Measurements from ENCODE around the gene SNAPIN. TPM values are rescaled to one million over a fixed set of nuclear protein-coding genes. Genes with fewer than 3 reads are reported as not detected.

SNAPIN gene
- total RNA-seq, 1 donor from 2014 or later, result 31.1 TPM

- no peaks in the 10 kb centered on the region for H3K9me3 Mint-ChIP-seq (ENCODE audit: low read depth)
- DNase-seq (ENCODE audit: low spot score), result no peak
- peaks cover 3% of the 10 kb centered on the region for H3K36me3 Mint-ChIP-seq (ENCODE audit: low read depth)
- no peaks in the 10 kb centered on the region for H3K27me3 Mint-ChIP-seq (ENCODE audit: low read depth)
- peak overlapping the region; percentile 77 for H3K27ac Mint-ChIP-seq (ENCODE audit: unreplicated experiment)
- TF ChIP-seq CTCF (IDR thresholded peaks at IDR 0.05), result no peak
- peak overlapping the region; percentile 90 for H3K4me3 Mint-ChIP-seq (ENCODE audit: unreplicated experiment)
- H3K4me1 Mint-ChIP-seq (ENCODE audit: low read depth), result peaks cover 48% of the 10 kb centered on the region
These were observed 47.1 kb upstream of the SNAPIN start for GRCh38 chr1:153611356-153611755.

- no peak for DNase-seq (ENCODE audit: low spot score)
- H3K9me3 Mint-ChIP-seq (ENCODE audit: low read depth), result no peaks in the 10 kb centered on the region
- H3K36me3 Mint-ChIP-seq (ENCODE audit: low read depth), result no peaks in the 10 kb centered on the region
- H3K27ac Mint-ChIP-seq (ENCODE audit: unreplicated experiment), result peak overlapping the region; percentile 77
- TF ChIP-seq CTCF (IDR thresholded peaks at IDR 0.05), result no peak
- H3K4me1 Mint-ChIP-seq (ENCODE audit: low read depth), result peaks cover 49% of the 10 kb centered on the region
- H3K4me3 Mint-ChIP-seq (ENCODE audit: unreplicated experiment), result peak overlapping the region; percentile 90
- H3K27me3 Mint-ChIP-seq (ENCODE audit: low read depth), result no peaks in the 10 kb centered on the region
These were observed 46.3 kb upstream of the SNAPIN start for GRCh38 chr1:153612111-153612754.

GRCh38 chr1:153612755-153613331, 45.7 kb upstream of the SNAPIN start, which contains the start of gene S100A16:
TSS of gene S100A16 (minus strand) at chr1:153613137. CDS start at chr1:153608151, 4,986 bp downstream.
- Mint-ChIP-seq H3K36me3 (ENCODE audit: low read depth) (no peaks in the 10 kb centered on the region), H3K4me1 (ENCODE audit: low read depth) (peaks cover 53% of the 10 kb centered on the region), H3K27ac (ENCODE audit: unreplicated experiment) (peak within 1 kb of the TSS; percentile 77), H3K4me3 (ENCODE audit: unreplicated experiment) (peak within 1 kb of the TSS; percentile 90), H3K9me3 (ENCODE audit: low read depth) (no peaks in the 10 kb centered on the region), H3K27me3 (ENCODE audit: low read depth) (no peaks in the 10 kb centered on the region)
- no peak for DNase-seq (ENCODE audit: low spot score)
- TF ChIP-seq CTCF (IDR thresholded peaks at IDR 0.05), result no peak

- no peak overlapping the region for H3K27ac Mint-ChIP-seq (ENCODE audit: unreplicated experiment)
- no peaks in the 10 kb centered on the region for H3K27me3 Mint-ChIP-seq (ENCODE audit: low read depth)
- no peak for DNase-seq (ENCODE audit: low spot score)
- H3K9me3 Mint-ChIP-seq (ENCODE audit: low read depth), result no peaks in the 10 kb centered on the region
- H3K4me1 Mint-ChIP-seq (ENCODE audit: low read depth), result peaks cover 49% of the 10 kb centered on the region
- no peaks in the 10 kb centered on the region for H3K36me3 Mint-ChIP-seq (ENCODE audit: low read depth)
- H3K4me3 Mint-ChIP-seq (ENCODE audit: unreplicated experiment), result peak overlapping the region; percentile 90
- TF ChIP-seq CTCF (IDR thresholded peaks at IDR 0.05), result no peak
These were observed 45.1 kb upstream of the SNAPIN start for GRCh38 chr1:153613406-153613805.

- no peaks in the 10 kb centered on the region for H3K9me3 Mint-ChIP-seq (ENCODE audit: low read depth)
- H3K4me3 Mint-ChIP-seq (ENCODE audit: unreplicated experiment), result no peak overlapping the region
- no peak overlapping the region for H3K27ac Mint-ChIP-seq (ENCODE audit: unreplicated experiment)
These were observed 44.2 kb upstream of the SNAPIN start for GRCh38 chr1:153614189-153614900.

More at GRCh38 chr1:153614189-153614900, 44.2 kb upstream of the SNAPIN start:
- Mint-ChIP-seq H3K4me1 (ENCODE audit: low read depth) (peaks cover 40% of the 10 kb centered on the region), H3K27me3 (ENCODE audit: low read depth) (no peaks in the 10 kb centered on the region), H3K36me3 (ENCODE audit: low read depth) (peaks cover 3% of the 10 kb centered on the region)
- DNase-seq (ENCODE audit: low spot score), result no peak
- no peak for TF ChIP-seq CTCF (IDR thresholded peaks at IDR 0.05)
